NCI-H1930 (cell line): ENCODE measurements around the gene RIPPLY2.

Experiments used
- DNase-seq, 2 experiments: peaks; one replicate each; lab custom pipeline; 2025; lab: John Stamatoyannopoulos, UW

Gene RIPPLY2

GRCh38 chr6:83905648-83906047, 52.5 kb downstream of the RIPPLY2 start:
- DNase-seq = no peak
